Activated CD8-positive, alpha-beta memory T cell treated with anti-CD3 and anti-CD28 coated beads for 36 hours (primary cell): ENCODE data around the gene RANBP9. TPM values are rescaled to one million over a fixed set of nuclear protein-coding genes. Genes with fewer than 3 reads are reported as not detected.

Experiments
- CTCF ChIA-PET: fragments of 350-600 bp; sonication (Branson Sonifier 250); formaldehyde crosslinking; loops from one replicate; lab custom pipeline; 2021; ENCODE audit warnings: antibody characterized with exemption; lab: Charles Lee
- POLR2A ChIA-PET: fragments of 350-600 bp; sonication (Branson Sonifier 250); formaldehyde crosslinking; loops from one replicate; lab custom pipeline; 2021; ENCODE audit warnings: antibody characterized with exemption; lab: Charles Lee
- total RNA-seq, 2 experiments: library from RNA; stranded (reverse); gene quantifications; one replicate each; pipeline ENCODE4 v1.2.3, GENCODE V29; 2021

The RANBP9 gene
- total RNA-seq, 2 experiments from 2014 or later = 44.8 to 47.4 TPM

DNA sequence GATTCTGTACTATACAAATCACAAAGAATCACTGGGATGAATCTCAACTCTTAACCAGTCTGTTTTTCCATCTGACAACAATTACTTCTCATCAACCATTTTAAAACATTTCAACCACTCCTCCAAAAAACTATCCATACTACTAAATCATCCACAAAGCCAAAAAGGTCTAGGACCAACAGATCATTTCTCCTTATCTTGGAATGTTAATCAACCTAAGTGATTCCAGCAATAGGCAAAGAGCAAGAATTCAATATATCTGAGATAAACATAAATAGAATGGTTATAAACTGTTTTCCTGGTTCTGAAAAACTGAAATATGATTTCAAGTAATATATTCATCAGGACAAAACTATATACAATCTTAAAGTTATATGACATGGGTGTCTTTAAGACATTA, 28.6 kb downstream of the RANBP9 start:
- POLR2A ChIA-PET = no interaction called here
- CTCF ChIA-PET = no interaction called here

DNA sequence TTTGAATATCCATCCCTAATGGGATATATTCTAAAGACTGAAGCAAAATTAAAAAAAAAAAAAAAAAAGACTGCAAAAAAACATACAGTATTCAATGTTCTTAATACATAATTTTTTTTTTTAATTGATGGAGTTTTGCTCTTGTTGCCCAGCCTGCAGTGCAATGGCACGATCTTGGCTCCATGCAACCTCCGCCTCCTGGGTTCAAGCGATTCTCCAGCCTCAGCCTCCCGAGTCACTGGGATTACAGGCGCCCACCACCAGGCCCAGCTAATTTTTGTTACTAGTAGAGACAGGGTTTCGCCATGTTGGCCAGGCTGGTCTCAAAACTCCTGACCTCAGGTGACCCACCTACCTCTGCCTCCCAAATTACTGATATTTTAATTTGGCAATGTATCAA, 29.3 kb downstream of the RANBP9 start:
- ChIA-PET CTCF (interaction anchor here (0.7 to 1.2 kb wide), 2 partner anchors 52 to 53 kb away, joined by 3 to 4 read pairs; no protein-coding TSS in a partner anchor), POLR2A (interaction anchor here (1.3 kb wide), 1 partner anchor 67 kb away, joined by 3 read pairs; the partner anchor contains the start of gene NOL7)

DNA sequence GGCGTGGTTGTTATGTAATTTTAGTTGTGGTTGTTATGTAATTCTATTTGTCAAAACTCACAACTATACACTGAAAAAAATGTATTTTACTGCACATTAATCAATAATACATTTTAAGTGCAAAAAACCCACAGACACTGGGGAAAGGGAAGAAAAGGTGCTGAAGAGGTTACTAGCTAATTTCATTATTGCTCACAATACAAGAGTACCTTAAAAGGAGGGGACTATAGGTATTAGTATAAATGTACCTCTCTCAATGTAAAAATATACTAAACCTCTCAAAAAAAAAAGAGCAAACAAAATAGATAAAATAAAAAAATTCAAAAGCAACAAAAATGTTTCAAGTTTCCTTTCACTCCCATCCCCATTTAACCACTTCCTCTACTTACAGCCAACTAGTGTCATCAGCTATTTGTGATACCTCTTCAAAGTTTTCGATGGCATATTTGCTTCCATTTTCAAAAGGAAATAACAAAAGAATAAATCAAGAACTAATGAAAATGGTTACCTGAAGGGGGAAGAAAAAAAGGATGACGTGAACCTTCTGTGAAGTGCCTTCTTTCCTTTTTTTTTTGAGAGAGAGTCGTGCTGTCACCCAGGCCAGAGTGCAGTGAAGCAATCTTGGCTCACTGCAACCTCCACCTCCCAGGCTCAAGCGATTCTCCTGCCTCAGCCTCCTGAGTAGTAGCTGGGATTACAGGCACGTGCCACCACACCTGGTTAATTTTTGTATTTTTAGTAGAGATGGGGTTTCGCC, 30.2 kb downstream of the RANBP9 start:
- ChIA-PET CTCF (interaction anchor here (0.6 to 1.2 kb wide), 3 partner anchors 54 to 113 kb away, joined by 3 to 4 read pairs (median 3); no protein-coding TSS in a partner anchor), POLR2A (interaction anchor here (1.3 kb wide), 1 partner anchor 66 kb away, joined by 3 read pairs; the partner anchor contains the start of gene NOL7)

DNA sequence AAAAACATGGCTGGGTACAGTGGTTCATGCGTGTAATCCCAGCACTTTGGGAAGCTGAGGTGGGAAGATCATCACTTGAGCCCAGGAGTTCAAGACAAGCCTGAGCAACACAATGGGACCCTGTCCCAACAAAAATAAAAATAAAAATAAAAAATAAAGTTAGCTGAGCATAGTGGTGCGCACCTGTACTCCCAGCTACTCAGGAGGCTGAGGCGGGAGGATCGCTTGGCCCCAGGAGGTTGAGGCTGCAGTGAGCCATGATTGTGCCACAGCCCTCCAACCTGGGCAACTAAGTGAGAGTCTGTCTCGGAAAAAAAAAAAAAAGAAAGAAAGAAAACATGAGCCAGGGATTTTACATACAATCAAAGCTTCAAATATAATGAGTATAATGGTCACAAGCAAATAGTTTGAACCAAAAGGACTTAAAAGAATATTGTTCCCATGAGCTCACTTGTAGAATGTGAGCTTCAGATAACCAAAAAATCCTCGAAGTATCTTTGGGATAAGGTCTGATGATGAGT, 31.1 kb downstream of the RANBP9 start:
- ChIA-PET CTCF (interaction anchor here (0.6 to 1.2 kb wide), 2 partner anchors 114 to 367 kb away, joined by 3 read pairs; no protein-coding TSS in a partner anchor), POLR2A (interaction anchor here (0.6 kb wide), 1 partner anchor 15 kb away, joined by 3 read pairs; no protein-coding TSS in a partner anchor)

DNA sequence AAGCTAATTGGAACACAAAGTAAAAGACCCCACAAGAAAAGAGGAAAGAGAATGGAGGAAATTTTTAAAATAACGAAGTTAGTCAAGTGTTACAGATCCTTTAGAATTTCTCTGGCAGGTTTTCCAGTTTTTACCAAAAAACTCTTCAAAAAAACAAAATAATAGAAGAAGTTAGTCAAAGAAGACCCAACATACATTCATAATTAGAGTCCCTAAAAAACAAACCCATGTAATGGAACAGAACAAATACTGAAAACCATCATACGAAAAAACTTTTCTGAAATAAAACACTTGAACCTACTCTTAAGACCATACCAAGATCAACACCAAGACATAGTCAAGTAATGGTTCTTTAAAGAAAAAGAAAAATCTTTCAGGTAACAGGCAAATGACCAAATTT, 31.6 kb downstream of the RANBP9 start:
- ChIA-PET POLR2A (no interaction called here), CTCF (interaction anchor here (1.2 kb wide), 1 partner anchor 115 kb away, joined by 3 read pairs; no protein-coding TSS in a partner anchor)

DNA sequence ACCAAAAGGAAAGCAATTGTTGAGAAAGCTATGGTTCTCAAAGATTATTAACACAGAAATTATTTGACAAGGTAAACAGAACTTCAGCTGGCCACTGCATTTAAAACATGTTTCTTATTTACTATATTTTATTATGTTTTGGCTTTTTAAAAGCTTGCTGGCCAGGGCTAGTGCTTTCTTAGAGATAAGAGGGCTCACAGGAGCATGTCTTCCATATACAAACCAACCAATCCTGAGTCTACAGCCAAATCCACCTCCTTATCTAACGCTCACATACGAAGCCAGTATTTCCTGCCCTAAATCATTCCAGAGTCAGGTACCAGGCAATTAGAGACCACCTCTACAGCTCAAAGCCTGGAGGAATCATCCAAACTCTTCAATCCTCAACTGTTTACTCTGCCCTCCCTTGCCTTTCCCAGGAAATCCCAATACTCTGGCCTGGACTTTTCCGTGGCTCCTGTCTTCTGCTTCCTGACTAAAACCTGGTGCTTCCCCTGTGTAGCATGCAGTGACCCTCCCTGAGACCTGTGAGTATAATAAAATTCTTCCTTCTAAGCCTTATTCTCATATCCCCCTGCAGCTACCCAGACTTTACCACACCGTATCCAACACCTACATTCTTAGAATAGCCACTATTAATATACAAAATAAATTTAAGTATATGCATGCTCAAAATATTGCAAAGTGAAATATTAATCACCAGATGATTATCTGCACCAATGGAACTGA, 33.2 kb downstream of the RANBP9 start:
- POLR2A ChIA-PET = no interaction called here
- CTCF ChIA-PET = no interaction called here

DNA sequence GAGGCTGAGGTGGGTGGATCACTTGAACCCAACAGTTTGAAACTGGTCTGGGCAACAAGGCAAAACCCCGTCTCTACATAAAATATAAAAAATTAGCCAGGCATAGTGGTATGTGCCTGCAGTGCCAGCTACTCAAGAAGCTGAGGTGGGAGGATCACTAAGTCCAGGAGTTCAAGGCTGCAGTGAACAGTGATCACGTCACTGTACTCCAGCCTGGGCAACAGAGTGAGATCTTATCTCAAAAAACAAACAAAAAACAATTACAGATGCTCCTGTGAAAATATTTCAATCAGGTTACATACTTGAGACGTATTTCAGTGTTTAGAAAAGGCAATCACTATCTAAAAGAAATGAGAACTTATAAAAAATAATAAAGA, 33.8 kb downstream of the RANBP9 start:
- ChIA-PET POLR2A (no interaction called here), CTCF (no interaction called here)

DNA sequence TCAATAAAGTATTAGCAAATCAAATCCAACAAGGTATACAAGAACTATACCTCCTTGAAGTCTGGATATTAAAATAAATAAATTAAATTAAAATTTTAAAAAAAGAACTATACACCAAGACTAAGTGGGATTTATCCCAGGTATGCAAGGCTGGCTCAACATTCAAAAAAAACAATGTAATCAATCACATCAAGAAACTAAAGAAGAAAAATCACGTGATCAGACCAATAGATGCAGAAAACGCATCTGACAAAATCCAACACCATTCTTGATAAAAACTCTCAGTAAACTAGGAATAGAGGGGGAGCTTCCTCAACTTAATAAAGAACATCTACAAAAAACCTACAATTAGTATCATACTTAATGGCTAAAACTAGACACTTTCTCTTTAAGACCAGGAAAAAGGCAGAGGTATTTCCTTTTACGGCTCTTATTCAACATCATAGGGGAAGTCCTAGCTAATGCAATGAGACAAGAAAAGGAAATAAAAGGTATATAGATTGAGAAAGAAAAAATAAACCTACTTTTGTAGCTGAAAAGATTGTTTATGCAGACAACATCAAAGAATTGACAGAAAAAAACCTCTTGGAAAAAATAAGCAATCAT, 35.0 kb downstream of the RANBP9 start:
- POLR2A ChIA-PET = no interaction called here
- CTCF ChIA-PET = interaction anchor here (0.7 kb wide), 1 partner anchor 10 kb away, joined by 3 read pairs; no protein-coding TSS in a partner anchor

DNA sequence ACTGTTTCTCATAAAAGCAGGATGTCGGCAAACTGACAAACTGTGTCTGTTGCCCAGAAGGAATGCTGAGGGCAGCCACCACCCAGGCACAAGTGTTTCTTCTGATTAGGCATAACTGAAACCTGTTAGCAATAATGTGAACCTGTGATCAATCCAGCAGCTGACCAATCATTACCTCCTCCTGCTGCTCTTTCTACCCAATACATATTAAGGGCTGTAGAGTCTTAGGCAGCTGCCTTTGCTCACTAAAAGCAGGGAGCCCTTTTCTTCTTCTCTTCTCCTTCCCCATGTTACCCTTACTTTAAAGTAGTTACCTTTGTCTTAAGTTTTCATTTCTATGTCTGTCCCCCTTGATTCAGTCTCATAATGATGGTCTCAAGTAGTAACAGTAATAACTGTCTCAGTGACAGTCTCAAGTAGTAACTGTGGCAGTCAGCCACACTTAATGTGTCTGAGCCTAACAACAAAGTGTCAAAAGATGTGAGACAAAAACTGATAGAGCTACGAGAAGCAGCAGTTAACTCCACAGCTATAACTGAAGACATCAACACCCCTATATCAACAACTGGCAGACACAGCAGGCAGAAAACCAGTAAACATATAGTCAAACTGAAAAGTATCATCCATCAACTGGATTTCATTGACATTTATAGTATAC, 37.0 kb downstream of the RANBP9 start:
- ChIA-PET POLR2A (no interaction called here), CTCF (no interaction called here)

DNA sequence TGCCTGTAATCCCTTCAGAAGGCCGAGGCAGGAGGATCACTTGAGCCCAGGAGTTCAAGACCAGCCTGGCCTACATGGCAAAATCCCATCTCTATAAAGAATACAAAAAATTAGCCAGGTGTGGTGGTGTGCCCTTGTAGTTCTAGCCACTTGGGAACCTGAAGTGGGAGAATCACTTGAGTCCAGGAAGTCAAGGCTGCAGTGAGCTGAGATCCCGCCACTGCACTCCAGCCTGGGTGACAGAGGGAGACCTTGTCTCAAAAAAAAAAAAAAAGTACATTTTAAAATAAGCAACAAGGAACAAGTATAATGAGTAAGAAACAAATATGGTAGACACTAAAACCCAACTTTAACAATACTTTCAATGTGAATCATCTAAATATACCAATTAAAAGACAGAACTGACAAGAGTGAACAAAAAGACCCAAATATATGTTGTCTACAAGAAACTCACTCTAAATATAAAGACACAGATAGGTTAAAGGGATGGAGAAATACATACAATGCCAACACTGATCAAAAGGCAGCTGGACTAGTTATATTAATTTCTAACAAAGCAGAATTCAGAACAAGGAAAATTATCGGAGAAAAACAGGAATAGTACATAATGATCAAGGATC, 37.7 kb downstream of the RANBP9 start:
- CTCF ChIA-PET = no interaction called here
- POLR2A ChIA-PET = no interaction called here

DNA sequence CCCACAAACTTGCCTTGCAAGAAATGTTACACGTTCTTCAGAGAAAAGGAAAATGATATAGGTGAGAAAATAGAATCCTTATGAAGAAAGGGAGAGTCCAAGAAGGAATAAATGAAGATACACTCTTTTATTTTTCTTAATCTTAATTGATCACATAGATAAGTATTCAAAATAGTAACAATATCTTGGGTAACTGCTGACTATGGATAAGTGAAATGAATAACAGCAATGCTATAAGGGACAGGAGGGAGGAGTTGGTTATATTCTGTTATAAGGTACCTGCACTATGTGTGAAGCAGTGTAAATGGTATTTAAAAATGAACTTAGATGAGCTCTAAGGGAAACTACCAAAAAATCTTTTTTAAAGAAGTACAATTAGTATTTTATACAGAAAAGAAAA, 38.3 kb downstream of the RANBP9 start:
- ChIA-PET CTCF (no interaction called here), POLR2A (no interaction called here)

DNA sequence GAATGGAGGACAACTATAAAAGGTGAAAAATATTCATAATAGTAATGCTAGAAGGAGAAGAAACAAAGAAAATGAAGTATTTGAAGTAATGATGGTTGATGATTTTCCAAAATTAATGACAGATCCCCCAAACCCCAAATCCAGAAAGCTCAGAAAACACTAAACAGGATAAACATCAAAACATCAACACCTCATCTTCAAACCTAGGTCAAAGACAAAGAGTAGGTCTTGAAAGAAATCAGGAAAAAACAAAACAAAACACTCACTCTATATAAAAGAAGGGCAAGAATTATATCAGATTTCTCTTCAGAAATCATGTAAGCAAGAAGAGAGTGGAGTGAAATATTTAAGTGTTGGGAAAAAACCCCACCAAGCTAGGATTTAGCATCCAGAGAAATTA, 38.7 kb downstream of the RANBP9 start:
- POLR2A ChIA-PET = no interaction called here
- CTCF ChIA-PET = no interaction called here

DNA sequence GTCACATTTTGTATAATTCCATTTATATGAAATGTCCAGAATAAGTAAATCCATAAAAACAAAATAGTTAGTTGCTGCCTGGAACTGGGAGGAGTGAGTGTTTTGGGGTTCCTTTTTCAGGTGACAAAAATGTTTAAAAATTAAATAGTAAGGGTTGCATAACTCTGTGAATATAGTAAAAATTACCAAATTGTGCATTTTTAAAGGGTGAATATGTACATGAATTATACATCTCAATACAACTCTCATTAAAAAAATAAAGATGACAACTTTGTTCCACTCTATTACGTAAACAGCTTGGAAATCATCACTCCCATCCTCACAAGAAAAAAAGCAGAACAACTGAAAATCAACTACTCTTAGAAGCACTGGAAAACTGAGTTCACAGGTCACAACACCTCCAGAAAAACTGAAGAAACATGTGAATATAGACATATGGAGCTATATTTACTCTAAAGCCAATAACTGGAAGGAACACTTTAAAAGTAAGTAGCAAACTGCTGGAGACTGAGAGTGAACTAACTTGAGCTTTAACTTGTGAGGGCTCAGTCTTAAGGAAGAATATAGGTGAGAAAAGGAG, 40.0 kb downstream of the RANBP9 start:
- POLR2A ChIA-PET = no interaction called here
- CTCF ChIA-PET = no interaction called here

DNA sequence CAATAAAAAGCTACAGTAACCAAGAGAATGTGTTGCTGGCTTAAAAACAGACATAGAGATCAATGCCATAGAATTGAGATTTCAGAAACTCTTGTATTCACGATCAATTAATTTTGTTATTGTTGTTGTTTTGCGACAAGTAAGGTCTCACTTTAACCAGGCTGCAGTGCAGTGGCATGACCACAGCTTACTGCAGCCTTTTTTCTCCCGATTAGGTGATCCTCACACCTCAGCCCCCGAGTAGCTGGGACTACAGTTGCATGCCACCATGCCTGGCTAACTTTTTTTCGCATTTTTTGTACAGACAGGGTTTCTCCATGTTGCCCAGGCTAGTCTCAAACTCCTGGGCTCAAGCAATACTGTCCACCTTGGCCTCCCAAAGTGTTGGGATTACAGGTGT, 42.2 kb downstream of the RANBP9 start:
- ChIA-PET POLR2A (no interaction called here), CTCF (interaction anchor here (0.5 kb wide), 1 partner anchor 97 kb away, joined by 3 read pairs; no protein-coding TSS in a partner anchor)

DNA sequence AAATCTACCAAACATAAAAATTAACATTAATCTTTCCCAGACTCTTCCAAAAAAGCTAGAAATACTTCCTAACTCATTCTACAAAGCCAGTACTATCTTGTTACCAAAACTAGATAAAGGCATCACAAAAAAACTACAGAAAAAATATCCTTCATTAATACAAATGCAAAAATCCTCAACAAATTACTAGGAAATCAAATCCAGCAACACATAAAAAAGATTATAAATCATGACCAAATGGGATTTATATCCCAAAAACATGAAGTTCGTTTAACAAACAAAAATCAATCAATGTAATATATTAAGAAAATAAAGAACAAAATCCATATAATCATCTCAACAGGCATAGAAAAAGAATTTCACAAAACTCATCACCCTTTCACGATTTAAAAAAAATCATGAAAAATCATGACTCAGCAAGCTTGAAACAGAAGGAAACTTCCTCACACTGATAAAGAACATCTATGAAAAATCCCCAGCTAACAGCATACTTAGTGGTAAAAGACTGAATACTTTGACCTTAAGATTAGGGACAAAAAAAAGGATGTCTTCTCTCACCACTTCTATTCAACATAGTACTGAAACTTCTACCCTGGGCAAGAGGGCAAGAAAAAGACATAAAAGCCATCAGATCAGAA, 43.2 kb downstream of the RANBP9 start:
- POLR2A ChIA-PET = no interaction called here
- CTCF ChIA-PET = no interaction called here

DNA sequence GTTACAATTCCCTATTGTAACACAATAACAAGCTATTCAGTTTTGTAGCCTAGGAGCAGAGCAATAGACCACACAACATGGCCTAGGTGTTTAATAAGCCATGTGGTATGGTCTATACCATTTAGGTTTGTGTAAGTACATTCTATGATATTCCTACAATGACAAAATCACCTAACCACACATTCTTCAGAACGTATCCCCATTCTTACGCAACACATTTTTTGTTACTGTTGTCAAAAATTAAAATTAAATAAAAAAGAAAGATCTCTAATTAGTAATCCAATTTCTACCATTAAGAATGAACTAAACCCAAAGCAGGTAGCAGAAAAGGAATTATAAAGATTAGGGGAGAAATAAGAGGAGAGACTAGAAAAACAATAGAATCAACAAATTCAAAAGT, 44.0 kb downstream of the RANBP9 start:
- CTCF ChIA-PET = no interaction called here
- POLR2A ChIA-PET = no interaction called here

DNA sequence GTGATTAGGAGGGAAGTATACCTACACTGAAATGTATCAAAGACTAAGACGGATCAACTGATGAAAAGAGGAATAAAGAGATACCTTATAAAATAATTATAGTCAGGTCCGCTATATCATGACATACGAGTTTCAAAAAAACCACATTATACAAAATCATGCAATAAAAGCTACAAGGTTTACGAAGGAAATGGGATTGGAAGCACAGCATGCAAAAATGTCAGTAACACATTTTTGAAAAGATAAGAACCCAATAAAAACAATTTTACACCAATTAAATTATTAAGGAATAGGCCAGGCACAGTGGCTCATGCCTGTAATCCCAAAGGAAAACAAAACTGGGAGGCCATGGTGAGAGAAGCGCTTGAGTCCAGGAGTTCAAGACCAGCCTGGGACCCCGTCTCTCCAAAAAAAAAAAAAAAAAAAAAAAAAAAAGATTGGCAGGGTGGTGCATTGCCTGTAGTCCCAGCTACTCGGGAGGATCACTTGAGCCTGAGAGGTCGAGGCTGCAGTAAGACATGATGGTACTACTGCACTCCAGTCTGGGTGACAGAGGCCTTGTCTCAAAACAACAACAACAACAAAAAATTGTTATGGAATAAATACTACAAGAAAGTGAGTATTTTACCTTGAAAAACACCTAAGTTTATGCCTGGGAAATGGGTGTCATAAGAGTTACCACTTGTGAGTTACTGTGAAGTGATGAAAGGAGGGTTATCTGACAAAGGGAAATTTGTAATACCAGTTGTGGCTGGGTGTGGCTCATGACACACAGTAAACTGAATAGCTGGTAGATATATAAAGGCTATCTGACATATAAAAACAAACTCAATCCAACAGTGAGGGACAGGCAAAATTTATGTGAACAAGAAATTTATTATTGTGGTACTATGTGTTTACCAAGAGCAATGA, 45.2 kb downstream of the RANBP9 start:
- POLR2A ChIA-PET = no interaction called here
- CTCF ChIA-PET = interaction anchor here (0.6 to 1.0 kb wide), 2 partner anchors 10 to 148 kb away, joined by 3 read pairs; no protein-coding TSS in a partner anchor
